ENCODE results near the gene SENP7.

DNA sequence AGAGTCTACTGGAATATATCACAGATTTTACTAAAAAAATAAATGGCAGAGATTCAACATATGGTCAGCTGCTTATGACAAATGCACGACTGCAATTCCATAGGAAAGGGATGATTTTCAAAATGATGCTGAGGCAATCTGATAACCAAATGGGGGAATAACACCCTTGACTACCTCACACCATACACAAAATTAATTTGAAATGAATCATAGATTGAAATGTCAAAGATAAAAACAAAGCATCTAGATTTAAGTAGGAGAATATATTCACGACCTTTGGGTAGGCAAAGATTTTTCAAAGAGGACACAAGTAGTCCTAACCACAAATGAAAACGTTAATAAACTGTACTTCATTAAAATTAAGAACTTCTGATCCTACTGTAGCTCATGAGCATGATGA is 11.2 kb downstream of the SENP7 start:
- TF ChIP-seq, protein P1, sequence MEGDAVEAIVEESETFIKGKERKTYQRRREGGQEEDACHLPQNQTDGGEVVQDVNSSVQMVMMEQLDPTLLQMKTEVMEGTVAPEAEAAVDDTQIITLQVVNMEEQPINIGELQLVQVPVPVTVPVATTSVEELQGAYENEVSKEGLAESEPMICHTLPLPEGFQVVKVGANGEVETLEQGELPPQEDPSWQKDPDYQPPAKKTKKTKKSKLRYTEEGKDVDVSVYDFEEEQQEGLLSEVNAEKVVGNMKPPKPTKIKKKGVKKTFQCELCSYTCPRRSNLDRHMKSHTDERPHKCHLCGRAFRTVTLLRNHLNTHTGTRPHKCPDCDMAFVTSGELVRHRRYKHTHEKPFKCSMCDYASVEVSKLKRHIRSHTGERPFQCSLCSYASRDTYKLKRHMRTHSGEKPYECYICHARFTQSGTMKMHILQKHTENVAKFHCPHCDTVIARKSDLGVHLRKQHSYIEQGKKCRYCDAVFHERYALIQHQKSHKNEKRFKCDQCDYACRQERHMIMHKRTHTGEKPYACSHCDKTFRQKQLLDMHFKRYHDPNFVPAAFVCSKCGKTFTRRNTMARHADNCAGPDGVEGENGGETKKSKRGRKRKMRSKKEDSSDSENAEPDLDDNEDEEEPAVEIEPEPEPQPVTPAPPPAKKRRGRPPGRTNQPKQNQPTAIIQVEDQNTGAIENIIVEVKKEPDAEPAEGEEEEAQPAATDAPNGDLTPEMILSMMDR (IDR thresholded peaks at IDR 0.05): no peak
- no peak for TF ChIP-seq POLR2A (IDR thresholded peaks at IDR 0.05)
